Heart right ventricle (tissue), 16 donors: ENCODE measurements around the gene C20orf144. TPM values are rescaled to one million over a fixed set of nuclear protein-coding genes. Genes with fewer than 3 reads are reported as not detected.

Experiments used
- ATAC-seq, 8 donors: fragments of 200-7000 bp; cut with Tn5 transposase; one replicate each; pipeline ENCODE4 v1.9.1; 2020; ENCODE audit warnings: mild to moderate bottlenecking in 8 of 8, moderate library complexity in 8 of 8, moderate number of reproducible peaks in 1 of 8
- DNase-seq, 2 donors: peaks; one replicate each; pipeline ENCODE4 v3.0.0-alpha.2; 2020
- H3K27ac ChIP-seq, 10 donors: fragments of 200-600 bp; sonication (generic) in 2 of 10; one replicate each; pipeline versions ENCODE4 v1.5.0 to v1.8.0; 2020 to 2022; ENCODE audit warnings: mild to moderate bottlenecking in 3 of 10
- H3K27me3 ChIP-seq, 7 donors: fragments of 200-600 bp; one replicate each; pipeline ENCODE4 v1.8.0; 2021 to 2022; ENCODE audit warnings: mild to moderate bottlenecking in 2 of 7
- H3K36me3 ChIP-seq, 9 donors: fragments of 200-600 bp; sonication (generic) in 1 of 9; one replicate each; pipeline versions ENCODE4 v1.5.0 to v1.8.0; 2020 to 2022; ENCODE audit warnings: mild to moderate bottlenecking in 2 of 9
- H3K4me1 ChIP-seq, 9 donors: fragments of 200-600 bp; sonication (generic) in 1 of 9; one replicate each; pipeline versions ENCODE4 v1.5.0 to v1.8.0; 2020 to 2022; ENCODE audit warnings: mild to moderate bottlenecking in 4 of 9
- H3K4me3 ChIP-seq, 10 donors: fragments of 200-600 bp; sonication (generic) in 2 of 10; one replicate each; pipeline versions ENCODE4 v1.5.0 to v1.8.0; 2020 to 2022; ENCODE audit warnings: mild to moderate bottlenecking in 7 of 10, moderate library complexity in 2 of 10
- H3K9me3 ChIP-seq, 11 donors: fragments of 200-600 bp in 10 of 11; sonication (generic) in 2 of 11; one replicate each; pipeline versions ENCODE4 v1.5.0 to v1.8.0; 2013 to 2022; ENCODE audit warnings: mild to moderate bottlenecking in 2 of 11, control low read depth in 1 of 11, moderate library complexity in 1 of 11
- CTCF ChIP-seq, 9 donors: fragments of 200-600 bp; sonication (generic) in 2 of 9; IDR thresholded peaks; one replicate each; pipeline versions ENCODE4 v1.5.0 to v1.8.0; 2021 to 2022; ENCODE audit warnings: antibody characterized with exemption in 9 of 9, mild to moderate bottlenecking in 5 of 9, moderate library complexity in 1 of 9
- WGBS, 2 donors: extraction: QIAGEN DNeasy Blood & Tissue Kit; methylation state at CpG; one replicate each; pipeline ENCODE4 v1.1.7; 2013; ENCODE audit warnings: inconsistent platforms in 1 of 2; 5-methylcytosine and 5-hydroxymethylcytosine counted together
- intact Hi-C, 10 donors: fragments of 100-400 bp; cut with DNase I; formaldehyde crosslinking; loops; one replicate each; pipeline versions ENCODE4 v1.11.1 to v1.14.2; 2022
- polyA plus RNA-seq, 2 donors: library from polyadenylated mRNA; stranded (reverse); fragments of 200-250 nt; gene quantifications; one replicate each; pipeline ENCODE4 v1.2.3, GENCODE V29; 2013
- total RNA-seq, 10 donors: library from RNA; stranded (reverse); fragmentation: NEBNext Ultra II Directional in 3 of 10; extraction: Animal tissue kit (Norgen Biotek cat#: 25700) in 3 of 10; gene quantifications; one replicate each; pipeline versions ENCODE4 v1.2.1 to v1.2.4, GENCODE V29; 2021 to 2023
- donor health status: Arrhythmogenic right ventricular cardiomyopathy.
- donor health status: ischemic (EF 13 %, LVEDD 7.1; RV severe dilation, severe dysfunction).
- donor health status: healthy with polysubstance abuse.
- donor health status: DM: no; HTN: yes; CAD: no.
- donor health status: DM: no; HTN: no; CAD: no.
- donor health status: ischemic (EF 25% LVEDD 6.9; RV normal size, moderate dysfunction).
- donor health status: ischemic (EF 25% LVEDD 5.7; RV mildly dilated, moderate dysfunction).
- donor health status: healthy.
- donor health status: DM: yes; HTN: yes; CAD: no.
- donor health status: Ischemic cardiomyopathy.
- donor health status: ischemic (EF 35%, LVEDD 5.7; RV mildly dilated, moderate dysfunction).
- donor health status: nonischemic (EF 11% LVEDD 7.7; RV severe dilation, severe dysfunction).
- donor health status: DM: yes; HTN: yes; CAD: no.
- donor health status: PGD.
- donor health status: ischemic (EF 29% LVEDD 5.4; RV normal size, mild dysfunction).
- donor health status: nonischemic (EF 23%, LVEDD 6.1; RV moderate dilation, normal function).

Gene C20orf144
- total and polyA plus RNA-seq, 12 donors, result 0.03 TPM; not detected in 11

GRCh38 chr20:33664085-33664761 lies 2.1 kb downstream of the C20orf144 start:
- intact Hi-C loops, result no loop called here
- WGBS, 2 donors, result 40 to 52% methylated on average over 9 of the region's 9 CpGs
- no peak for TF ChIP-seq CTCF (IDR thresholded peaks at IDR 0.05)
- Histone ChIP-seq H3K4me1 (peaks cover 19 to 50% (median 44%) of the 10 kb centered on the region in 9 donors), H3K27me3 (no peaks in the 10 kb centered on the region), H3K4me3 (peak overlapping the region; percentile 49 to 84 (median 77)), H3K36me3 (peaks cover 0 to 22% (median 0%) of the 10 kb centered on the region in 9 donors), H3K9me3 (no peaks in the 10 kb centered on the region), H3K27ac (peak overlapping the region; percentile 24 to 93 (median 84))
- no peak for ATAC-seq
- DNase-seq, result no peak

- no peak for DNase-seq
- Histone ChIP-seq H3K9me3 (no peaks in the 10 kb centered on the region), H3K36me3 (peaks cover 0 to 22% (median 0%) of the 10 kb centered on the region in 9 donors), H3K4me3 (no peak overlapping the region), H3K27ac (no peak overlapping the region), H3K4me1 (peaks cover 19 to 53% (median 44%) of the 10 kb centered on the region in 9 donors), H3K27me3 (no peaks in the 10 kb centered on the region)
- intact Hi-C loops, result loop anchor here in 5 of 10 donors (5.0 kb wide), 1 partner anchor 207 kb away; no protein-coding TSS in a partner anchor
- TF ChIP-seq CTCF (IDR thresholded peaks at IDR 0.05), result no peak
- 97 to 98% methylated on average over 2 of the region's 2 CpGs for WGBS, 2 donors
- no peak for ATAC-seq
These were observed 2.6 kb downstream of the C20orf144 start for GRCh38 chr20:33664762-33665144.

- no peaks in the 10 kb centered on the region for H3K27me3 ChIP-seq
- TF ChIP-seq CTCF (IDR thresholded peaks at IDR 0.05), result peak in 6 of 9 donors; percentile 13 to 65 (median 52)
- DNase-seq, result peak; percentile 98
- H3K27ac ChIP-seq, result peak within 1 kb of the TSS; percentile 63 to 89 (median 82)
- intact Hi-C loops, result loop anchor here in 6 of 10 donors (2.0 to 5.0 kb wide), 2 partner anchors 209 to 210 kb away; no protein-coding TSS in a partner anchor
- no peaks in the 10 kb centered on the region for H3K9me3 ChIP-seq
- H3K4me3 ChIP-seq, result peak within 1 kb of the TSS; percentile 30 to 81 (median 62)
- peaks cover 0 to 30% (median 2%) of the 10 kb centered on the region in 9 donors for H3K36me3 ChIP-seq
- peaks cover 19 to 60% (median 44%) of the 10 kb centered on the region in 9 donors for H3K4me1 ChIP-seq
- WGBS, 2 donors, result 6 to 7% methylated on average over 50 of the region's 50 CpGs
- ATAC-seq, result peak; percentile 73 to 91 (median 83)
These were observed 4.4 kb downstream of the C20orf144 start, which contains the start of gene ACTL10 for GRCh38 chr20:33666293-33667244. Gene ACTL10, plus strand, starts transcription at chr20:33666943. Its CDS starts 555 bp downstream, at chr20:33667498.

- ATAC-seq, result peak in 5 of 8 donors; percentile 4 to 25 (median 12)
- H3K27ac ChIP-seq, result peak overlapping the region; percentile 63 to 89 (median 82)
- peak in 1 of 2 donors; percentile 71 for DNase-seq
These were observed 5.1 kb downstream of the C20orf144 start for GRCh38 chr20:33667245-33667675.

More at GRCh38 chr20:33667245-33667675, 5.1 kb downstream of the C20orf144 start:
- 16% methylated on average over 50 to 55 of the region's 55 CpGs for WGBS, 2 donors
- no peaks in the 10 kb centered on the region for H3K9me3 ChIP-seq
- H3K4me1 ChIP-seq, result peaks cover 22 to 64% (median 49%) of the 10 kb centered on the region in 9 donors
- H3K4me3 ChIP-seq, result peak overlapping the region; percentile 30 to 81 (median 62)
- intact Hi-C loops, result loop anchor here in 6 of 10 donors (2.0 to 5.0 kb wide), 2 partner anchors 210 kb away; no protein-coding TSS in a partner anchor
- H3K27me3 ChIP-seq, result no peaks in the 10 kb centered on the region
- no peak for TF ChIP-seq CTCF (IDR thresholded peaks at IDR 0.05)
- H3K36me3 ChIP-seq, result peaks cover 0 to 30% (median 3%) of the 10 kb centered on the region in 9 donors
